Aorta (tissue), 5 donors: ENCODE data around the gene OR13F1. TPM values are rescaled to one million over a fixed set of nuclear protein-coding genes. Genes with fewer than 3 reads are reported as not detected.

Experiments used
- ATAC-seq: fragments of 200-7000 bp; cut with Tn5 transposase; one replicate; pipeline ENCODE4 v1.9.1; 2022; ENCODE audit warnings: moderate library complexity; ENCODE audit not compliant: low FRiP score
- DNase-seq, 2 donors: peaks; one replicate each; pipeline ENCODE4 v3.0.0-alpha.2; 2020
- H3K27ac ChIP-seq, 2 donors: one replicate each; pipeline ENCODE4 v1.5.1; 2013; ENCODE audit warnings: low read length in 2 of 2, mild to moderate bottlenecking in 2 of 2, moderate library complexity in 2 of 2, control low read depth in 1 of 2, inconsistent platforms in 1 of 2, low read depth in 1 of 2
- H3K27me3 ChIP-seq, 2 donors: one replicate each; pipeline ENCODE4 v1.6.1; 2013; ENCODE audit warnings: control low read depth in 1 of 2, low read length in 1 of 2, mild to moderate bottlenecking in 1 of 2, moderate library complexity in 1 of 2; ENCODE audit not compliant: insufficient read depth in 2 of 2, control insufficient read depth in 1 of 2
- H3K36me3 ChIP-seq, 2 donors: one replicate each; pipeline ENCODE4 v1.6.1; 2013; ENCODE audit warnings: control low read depth in 1 of 2, low read length in 1 of 2, mild to moderate bottlenecking in 1 of 2; ENCODE audit not compliant: insufficient read depth in 2 of 2, control insufficient read depth in 1 of 2
- H3K4me1 ChIP-seq, 2 donors: one replicate each; pipeline ENCODE4 v1.6.1; 2013; ENCODE audit warnings: low read length in 2 of 2, control low read depth in 1 of 2, mild to moderate bottlenecking in 1 of 2, moderate library complexity in 1 of 2; ENCODE audit not compliant: insufficient read depth in 2 of 2, control insufficient read depth in 1 of 2
- H3K4me3 ChIP-seq, 2 donors: one replicate each; pipeline ENCODE4 v1.5.1; 2013; ENCODE audit warnings: low read length in 2 of 2, control low read depth in 1 of 2, mild to moderate bottlenecking in 1 of 2
- H3K9me3 ChIP-seq: one replicate; pipeline ENCODE4 v1.6.1; 2013; ENCODE audit warnings: mild to moderate bottlenecking, low read length; ENCODE audit not compliant: control insufficient read depth
- WGBS, 2 donors: extraction: QIAGEN DNeasy Blood & Tissue Kit; methylation state at CpG; one replicate each; pipeline ENCODE4 v1.1.7; 2013; 5-methylcytosine and 5-hydroxymethylcytosine counted together
- intact Hi-C, 2 donors: fragments of 100-400 bp; cut with DNase I; formaldehyde crosslinking; loops; one replicate each; pipeline versions ENCODE4 v1.14.2 to v1.15.0; 2022
- long read RNA-seq, 2 donors: library from polyadenylated mRNA; unstranded; transcript quantifications; one replicate each; pipeline ENCODE4 v2.0.0, GENCODE V29; 2020 to 2021
- polyA plus RNA-seq, 2 donors: library from polyadenylated mRNA; stranded (reverse); fragments of 200-250 nt; gene quantifications; one replicate each; pipeline ENCODE4 v1.2.3, GENCODE V29; 2013
- total RNA-seq, 2 donors: library from RNA; stranded (reverse); fragmentation: NEBNext Ultra II Directional; extraction: Animal tissue kit (Norgen Biotek cat#: 25700); gene quantifications; one replicate each; pipeline ENCODE4 v1.2.1, GENCODE V29; 2021
- donor health status: healthy with polysubstance abuse.
- donor health status: Bipolar disorder and iron deficiency.
- donor health status: DM: no; HTN: no; CAD: no.
- donor health status: DM: no; HTN: no; CAD: no.
- donor health status: DM: yes; HTN: yes; CAD: no.

Gene OR13F1
- not detected for total RNA-seq
- not detected for polyA plus RNA-seq
- long read RNA-seq, donor 1, result 0 reads
- long read RNA-seq, donor 2, result 0 reads

GRCh38 chr9:104503963-104504362, at the start of gene OR13F1:
OR13F1 (plus strand) TSS chr9:104504263; CDS start chr9:104504263, 0 bp downstream.
- H3K27me3 ChIP-seq, result no peaks in the 10 kb centered on the region
- WGBS, 2 donors, result 84 to 87% methylated on average over 5 of the region's 5 CpGs
- ATAC-seq (no peak), DNase-seq (no peak)
- no peak within 1 kb of the TSS for H3K27ac ChIP-seq
- intact Hi-C loops, result no loop called here
- no peaks in the 10 kb centered on the region for H3K4me1 ChIP-seq
- no peaks in the 10 kb centered on the region for H3K9me3 ChIP-seq
- no peaks in the 10 kb centered on the region for H3K36me3 ChIP-seq
- no peak within 1 kb of the TSS for H3K4me3 ChIP-seq

GRCh38 chr9:104456831-104457230, 47.2 kb upstream of the OR13F1 start:
- intact Hi-C loops, result no loop called here
- H3K4me1 ChIP-seq, result no peaks in the 10 kb centered on the region
- no peak overlapping the region for H3K4me3 ChIP-seq
- H3K27ac ChIP-seq, result no peak overlapping the region
- no peaks in the 10 kb centered on the region for H3K9me3 ChIP-seq
- H3K36me3 ChIP-seq, result no peaks in the 10 kb centered on the region
- WGBS, 2 donors, result 67 to 79% methylated on average over 1 of the region's 1 CpG
- no peak for ATAC-seq
- no peaks in the 10 kb centered on the region for H3K27me3 ChIP-seq
- no peak for DNase-seq

GRCh38 chr9:104463864-104464263, 40.2 kb upstream of the OR13F1 start:
- DNase-seq, result no peak
- intact Hi-C loops, result no loop called here
- ATAC-seq, result no peak

GRCh38 chr9:104468261-104468660, 35.8 kb upstream of the OR13F1 start:
- Histone ChIP-seq H3K4me3 (no peak overlapping the region), H3K27me3 (no peaks in the 10 kb centered on the region), H3K36me3 (no peaks in the 10 kb centered on the region), H3K27ac (no peak overlapping the region), H3K4me1 (no peaks in the 10 kb centered on the region), H3K9me3 (no peaks in the 10 kb centered on the region)
- intact Hi-C loops, result no loop called here
- DNase-seq (no peak), ATAC-seq (no peak)

More at GRCh38 chr9:104463864-104464263, 40.2 kb upstream of the OR13F1 start:
- Histone ChIP-seq H3K36me3 (no peaks in the 10 kb centered on the region), H3K27me3 (no peaks in the 10 kb centered on the region), H3K27ac (no peak overlapping the region), H3K4me1 (no peaks in the 10 kb centered on the region), H3K4me3 (no peak overlapping the region), H3K9me3 (no peaks in the 10 kb centered on the region)

- H3K36me3 ChIP-seq, result no peaks in the 10 kb centered on the region
- no peaks in the 10 kb centered on the region for H3K9me3 ChIP-seq
- H3K4me1 ChIP-seq, result no peaks in the 10 kb centered on the region
- DNase-seq (no peak), ATAC-seq (no peak)
- H3K27ac ChIP-seq, result no peak overlapping the region
- intact Hi-C loops, result no loop called here
- WGBS, 2 donors, result 69 to 73% methylated on average over 5 of the region's 5 CpGs
- no peak overlapping the region for H3K4me3 ChIP-seq
- H3K27me3 ChIP-seq, result no peaks in the 10 kb centered on the region
These were observed 21.0 kb upstream of the OR13F1 start for GRCh38 chr9:104482921-104483570.

- no peak for ATAC-seq
- no peak for DNase-seq
These were observed 19.0 kb upstream of the OR13F1 start for GRCh38 chr9:104485014-104485413.

GRCh38 chr9:104494808-104495207, 9.3 kb upstream of the OR13F1 start:
- Histone ChIP-seq H3K27ac (no peak overlapping the region), H3K27me3 (no peaks in the 10 kb centered on the region), H3K4me3 (no peak overlapping the region), H3K4me1 (no peaks in the 10 kb centered on the region), H3K36me3 (no peaks in the 10 kb centered on the region), H3K9me3 (no peaks in the 10 kb centered on the region)
- WGBS, 2 donors, result 30 to 35% methylated on average over 3 of the region's 3 CpGs
- intact Hi-C loops, result no loop called here
- no peak for ATAC-seq
- DNase-seq, result no peak

More at GRCh38 chr9:104485014-104485413, 19.0 kb upstream of the OR13F1 start:
- no peaks in the 10 kb centered on the region for H3K4me1 ChIP-seq
- intact Hi-C loops, result no loop called here
- H3K9me3 ChIP-seq, result no peaks in the 10 kb centered on the region
- no peak overlapping the region for H3K4me3 ChIP-seq
- 91 to 94% methylated on average over 2 of the region's 2 CpGs for WGBS, 2 donors
- H3K27me3 ChIP-seq, result no peaks in the 10 kb centered on the region
- H3K36me3 ChIP-seq, result no peaks in the 10 kb centered on the region
- H3K27ac ChIP-seq, result no peak overlapping the region

GRCh38 chr9:104503440-104503839, 623 bp upstream of the OR13F1 start:
- intact Hi-C loops, result no loop called here
- no peak overlapping the region for H3K4me3 ChIP-seq
- ATAC-seq, result no peak

GRCh38 chr9:104506565-104506964, 2.5 kb downstream of the OR13F1 start:
- intact Hi-C loops, result no loop called here
- Histone ChIP-seq H3K4me3 (no peak overlapping the region), H3K9me3 (no peaks in the 10 kb centered on the region), H3K4me1 (no peaks in the 10 kb centered on the region), H3K27ac (no peak overlapping the region), H3K36me3 (no peaks in the 10 kb centered on the region), H3K27me3 (no peaks in the 10 kb centered on the region)
- ATAC-seq, result no peak
- DNase-seq, result no peak

More at GRCh38 chr9:104503440-104503839, 623 bp upstream of the OR13F1 start:
- no peak for DNase-seq
- no peaks in the 10 kb centered on the region for H3K9me3 ChIP-seq
- H3K27ac ChIP-seq, result no peak overlapping the region
- no peaks in the 10 kb centered on the region for H3K36me3 ChIP-seq
- H3K27me3 ChIP-seq, result no peaks in the 10 kb centered on the region
- H3K4me1 ChIP-seq, result no peaks in the 10 kb centered on the region
